HG02588 (cell line): Measurements from ENCODE around the gene GPR15LG.
A peak's percentile ranks its signal among the peaks of the same experiment; 100 is the strongest.

Experiments
- ATAC-seq: cut with Tn5 transposase; IDR thresholded peaks from one replicate; pipeline ENCODE4 v1.9.1; 2021; ENCODE audit warnings: mild to moderate bottlenecking, moderate library complexity; ENCODE audit not compliant: unreplicated experiment

The GPR15LG gene

GRCh38 chr10:84212014-84212413 lies 38.4 kb downstream of the GPR15LG start:
- ATAC-seq, result no peak

- no peak for ATAC-seq
Observed at GRCh38 chr10:84213076-84213475, 39.5 kb downstream of the GPR15LG start.

- ATAC-seq, result peak; percentile 19
Observed at GRCh38 chr10:84214046-84214572, 40.5 kb downstream of the GPR15LG start.

GRCh38 chr10:84214612-84215235 lies 41.1 kb downstream of the GPR15LG start:
- ATAC-seq, result peak; percentile 83

- ATAC-seq, result no peak
Observed at GRCh38 chr10:84216834-84217233, 43.2 kb downstream of the GPR15LG start.

GRCh38 chr10:84217746-84218145 lies 44.1 kb downstream of the GPR15LG start:
- ATAC-seq, result no peak

- no peak for ATAC-seq
Observed at GRCh38 chr10:84221916-84222315, 48.3 kb downstream of the GPR15LG start.

- no peak for ATAC-seq
Observed at GRCh38 chr10:84224411-84225028, 50.9 kb downstream of the GPR15LG start.

GRCh38 chr10:84225427-84226173 lies 52.0 kb downstream of the GPR15LG start, which contains the start of gene LRIT2:
TSS of gene LRIT2 (minus strand) at chr10:84225544. CDS start at chr10:84225520, 24 bp downstream.
- no peak for ATAC-seq

- no peak for ATAC-seq
Observed at GRCh38 chr10:84226616-84227015, 53.0 kb downstream of the GPR15LG start.

GRCh38 chr10:84227810-84228209 lies 54.2 kb downstream of the GPR15LG start:
- no peak for ATAC-seq

GRCh38 chr10:84230359-84230758 lies 56.8 kb downstream of the GPR15LG start:
- ATAC-seq, result no peak

- ATAC-seq, result no peak
Observed at GRCh38 chr10:84232376-84232775, 58.8 kb downstream of the GPR15LG start.

- no peak for ATAC-seq
Observed at GRCh38 chr10:84233940-84234339, 60.3 kb downstream of the GPR15LG start.

- no peak for ATAC-seq
Observed at GRCh38 chr10:84234479-84234878, 60.9 kb downstream of the GPR15LG start.
